WTC11 (cell line): Measurements from ENCODE around the gene OASL. TPM values are rescaled to one million over a fixed set of nuclear protein-coding genes. Genes with fewer than 3 reads are reported as not detected.

Experiments
- ATAC-seq: fragments of 200-7000 bp; cut with Tn5 transposase; 2 replicates; pipeline ENCODE4 v1.10.0; 2021; ENCODE audit warnings: mild to moderate bottlenecking, moderate library complexity
- CTCF ChIA-PET: fragments of 300-600 bp; sonication (Branson Sonifier 250); formaldehyde crosslinking; loops from one replicate; lab custom pipeline; 2021; ENCODE audit warnings: antibody characterized with exemption; lab: Charles Lee
- POLR2A ChIA-PET: fragments of 350-600 bp; sonication (Branson Sonifier 250); formaldehyde crosslinking; loops from one replicate; lab custom pipeline; 2021; ENCODE audit warnings: antibody characterized with exemption; lab: Charles Lee
- DNase-seq: peaks from one replicate; pipeline ENCODE4 v3.0.0; 2021; ENCODE audit warnings: low spot score
- H3K27ac Mint-ChIP-seq: 2 replicates; pipeline ENCODE4 v1.8.0; 2021; ENCODE audit warnings: mixed read lengths
- H3K27me3 Mint-ChIP-seq: 2 replicates; pipeline ENCODE4 v1.8.0; 2021; ENCODE audit warnings: low read depth, mild to moderate bottlenecking, moderate library complexity, mixed read lengths
- H3K36me3 Mint-ChIP-seq: 2 replicates; pipeline ENCODE4 v1.8.0; 2021; ENCODE audit warnings: mixed read lengths
- H3K4me1 Mint-ChIP-seq: 2 replicates; pipeline ENCODE4 v1.8.0; 2022; ENCODE audit warnings: mixed read lengths
- H3K4me3 Mint-ChIP-seq: 2 replicates; pipeline ENCODE4 v1.8.0; 2021; ENCODE audit warnings: mild to moderate bottlenecking, moderate library complexity, mixed read lengths
- H3K9me3 Mint-ChIP-seq: 2 replicates; pipeline ENCODE4 v1.8.0; 2021; ENCODE audit warnings: mixed read lengths
- ATF6 ChIP-seq: sonication (generic); formaldehyde crosslinking; IDR thresholded peaks from 2 replicates; pipeline ENCODE4 v1.8.1; 2023; ENCODE audit warnings: mild to moderate bottlenecking, missing genetic modification reagents
- E2F1 ChIP-seq: sonication (generic); formaldehyde crosslinking; IDR thresholded peaks from 2 replicates; pipeline ENCODE4 v1.8.0; 2022; ENCODE audit warnings: mild to moderate bottlenecking, missing genetic modification reagents
- ERG ChIP-seq: fragments of 250-450 bp; sonication (Bioruptor Pico); IDR thresholded peaks from 2 replicates; pipeline ENCODE4 v1.8.0; 2021; ENCODE audit warnings: mild to moderate bottlenecking
- ESRRA ChIP-seq: sonication (generic); formaldehyde crosslinking; IDR thresholded peaks from 2 replicates; pipeline ENCODE4 v1.8.1; 2022; ENCODE audit warnings: mild to moderate bottlenecking, missing genetic modification reagents, borderline replicate concordance
- FOXK1 ChIP-seq: sonication (generic); formaldehyde crosslinking; IDR thresholded peaks from 2 replicates; pipeline ENCODE4 v1.8.0; 2022; ENCODE audit warnings: mild to moderate bottlenecking, moderate library complexity, missing genetic modification reagents
- FOXP1 ChIP-seq: sonication (generic); formaldehyde crosslinking; IDR thresholded peaks from 2 replicates; pipeline ENCODE4 v1.8.0; 2022; ENCODE audit warnings: missing genetic modification reagents, mild to moderate bottlenecking, moderate library complexity, borderline replicate concordance
- HMGXB4 ChIP-seq: sonication (generic); formaldehyde crosslinking; IDR thresholded peaks from 2 replicates; pipeline ENCODE4 v1.8.1; 2023; ENCODE audit warnings: mild to moderate bottlenecking, moderate library complexity, missing genetic modification reagents
- IRF1 ChIP-seq: sonication (generic); formaldehyde crosslinking; IDR thresholded peaks from 2 replicates; pipeline ENCODE4 v1.8.0; 2023; ENCODE audit warnings: missing genetic modification reagents
- JUN ChIP-seq: sonication (generic); formaldehyde crosslinking; IDR thresholded peaks from 2 replicates; pipeline ENCODE4 v1.8.0; 2023; ENCODE audit warnings: mild to moderate bottlenecking, missing genetic modification reagents
- NFATC4 ChIP-seq: fragments of 250-450 bp; sonication (Bioruptor Pico); IDR thresholded peaks from 2 replicates; pipeline ENCODE4 v1.9.0; 2021; ENCODE audit warnings: mild to moderate bottlenecking
- RELA ChIP-seq: sonication (generic); formaldehyde crosslinking; IDR thresholded peaks from 2 replicates; pipeline ENCODE4 v1.8.1; 2022; ENCODE audit warnings: missing genetic modification reagents, mild to moderate bottlenecking, borderline replicate concordance
- STAT6 ChIP-seq: sonication (generic); formaldehyde crosslinking; conservative IDR thresholded peaks from 2 replicates; pipeline ENCODE4 v1.8.1; 2023; ENCODE audit warnings: mild to moderate bottlenecking, low read depth, missing genetic modification reagents, moderate library complexity
- USF2 ChIP-seq: sonication (generic); formaldehyde crosslinking; IDR thresholded peaks from 2 replicates; pipeline ENCODE4 v1.8.1; 2023; ENCODE audit warnings: mild to moderate bottlenecking, missing genetic modification reagents, moderate library complexity
- ZNF138 ChIP-seq: sonication (generic); formaldehyde crosslinking; conservative IDR thresholded peaks from 2 replicates; pipeline ENCODE4 v1.8.1; 2022; ENCODE audit warnings: mild to moderate bottlenecking, moderate library complexity, missing genetic modification reagents
- ZNF396 ChIP-seq: fragments of 250-450 bp; sonication (Bioruptor Pico); IDR thresholded peaks from 2 replicates; pipeline ENCODE4 v1.8.0; 2021; ENCODE audit warnings: mild to moderate bottlenecking, moderate library complexity, borderline replicate concordance
- ZNF416 ChIP-seq: fragments of 250-450 bp; sonication (Bioruptor Pico); IDR thresholded peaks from 2 replicates; pipeline ENCODE4 v1.9.0; 2021; ENCODE audit warnings: mild to moderate bottlenecking, inconsistent platforms
- total RNA-seq: library from RNA; stranded (reverse); gene quantifications from 3 replicates; pipeline ENCODE4 v1.2.3, GENCODE V29; 2021

The OASL gene
- total RNA-seq, 1 experiment from 2014 or later = 0.28 TPM

- ChIA-PET CTCF (interaction anchor here (0.6 to 4.6 kb wide), 5 partner anchors 24 to 420 kb away, joined by 3 to 35 read pairs (median 3); no protein-coding TSS in a partner anchor), POLR2A (no interaction called here)
- Mint-ChIP-seq H3K36me3 (no peaks in the 10 kb centered on the region), H3K9me3 (no peaks in the 10 kb centered on the region), H3K27ac (no peak overlapping the region), H3K4me1 (peaks cover 18% of the 10 kb centered on the region), H3K4me3 (no peak overlapping the region), H3K27me3 (no peaks in the 10 kb centered on the region)
- ATAC-seq = no peak
- no peak for TF ChIP-seq HMGXB4 (CRISPR knock-in tag)
- TF ChIP-seq IRF1 = no peak
- TF ChIP-seq USF2 (CRISPR knock-in tag) = no peak
- TF ChIP-seq ATF6 (CRISPR knock-in tag) = no peak
- no peak for TF ChIP-seq FOXK1
- TF ChIP-seq ZNF138 (CRISPR knock-in tag) = no peak
- TF ChIP-seq NFATC4 (CRISPR knock-in tag) = no peak
- no peak for TF ChIP-seq FOXP1
- TF ChIP-seq STAT6 (CRISPR knock-in tag) = no peak
- TF ChIP-seq ERG (CRISPR knock-in tag) = no peak
- TF ChIP-seq ZNF416 = no peak
- no peak for TF ChIP-seq ESRRA (CRISPR knock-in tag)
- TF ChIP-seq E2F1 (CRISPR knock-in tag) = no peak
- TF ChIP-seq ZNF396 (CRISPR knock-in tag) = no peak
- no peak for TF ChIP-seq RELA (CRISPR knock-in tag)
- no peak for TF ChIP-seq JUN
- no peak for DNase-seq
Measured at GRCh38 chr12:120977531-120978295, 61.3 kb downstream of the OASL start.
